Measurements from ENCODE around the gene MACIR. TPM values are rescaled to one million over a fixed set of nuclear protein-coding genes. Genes with fewer than 3 reads are reported as not detected.

MACIR gene
- total RNA-seq, 1 experiment from 2014 or later = 19.1 TPM

GRCh38 chr5:103290846-103291245, 32.3 kb downstream of the MACIR start:
- no peak overlapping the region for H3K4me3 ChIP-seq
- H3K27ac ChIP-seq = no peak overlapping the region
- no peak for DNase-seq
- H3K36me3 ChIP-seq = no peaks in the 10 kb centered on the region
- H3K27me3 ChIP-seq = no peaks in the 10 kb centered on the region
- H3K9me3 ChIP-seq (replicated peaks) = no peaks in the 10 kb centered on the region
- no peaks in the 10 kb centered on the region for H3K4me1 ChIP-seq

GRCh38 chr5:103291606-103292005, 33.0 kb downstream of the MACIR start:
- DNase-seq = no peak
- Histone ChIP-seq H3K36me3 (no peaks in the 10 kb centered on the region), H3K27ac (no peak overlapping the region), H3K4me3 (no peak overlapping the region), H3K27me3 (no peaks in the 10 kb centered on the region), H3K4me1 (no peaks in the 10 kb centered on the region), H3K9me3 (replicated peaks) (no peaks in the 10 kb centered on the region)

- no peaks in the 10 kb centered on the region for H3K36me3 ChIP-seq
- no peaks in the 10 kb centered on the region for H3K4me1 ChIP-seq
- H3K9me3 ChIP-seq (replicated peaks) = no peaks in the 10 kb centered on the region
- H3K27me3 ChIP-seq = no peaks in the 10 kb centered on the region
- H3K4me3 ChIP-seq = no peak overlapping the region
- DNase-seq = no peak
- H3K27ac ChIP-seq = no peak overlapping the region
Measured at GRCh38 chr5:103293099-103293498, 34.5 kb downstream of the MACIR start.

- Histone ChIP-seq H3K27me3 (no peaks in the 10 kb centered on the region), H3K36me3 (no peaks in the 10 kb centered on the region), H3K4me3 (no peak overlapping the region), H3K27ac (no peak overlapping the region), H3K4me1 (peaks cover under 1% of the 10 kb centered on the region; the same call in 1 of the 2 replicates), H3K9me3 (replicated peaks) (no peaks in the 10 kb centered on the region)
- DNase-seq = no peak
Measured at GRCh38 chr5:103293719-103294118, 35.2 kb downstream of the MACIR start.

GRCh38 chr5:103294906-103295305, 36.3 kb downstream of the MACIR start:
- H3K9me3 ChIP-seq (replicated peaks) = no peaks in the 10 kb centered on the region
- no peaks in the 10 kb centered on the region for H3K36me3 ChIP-seq
- H3K4me3 ChIP-seq = no peak overlapping the region
- no peak overlapping the region for H3K27ac ChIP-seq
- DNase-seq = no peak
- no peaks in the 10 kb centered on the region for H3K27me3 ChIP-seq
- H3K4me1 ChIP-seq = peaks cover 2% of the 10 kb centered on the region; the same call in 1 of the 2 replicates

GRCh38 chr5:103295424-103295823, 36.9 kb downstream of the MACIR start:
- Histone ChIP-seq H3K36me3 (no peaks in the 10 kb centered on the region), H3K9me3 (replicated peaks) (no peaks in the 10 kb centered on the region), H3K4me1 (peaks cover 2% of the 10 kb centered on the region; the same call in 1 of the 2 replicates), H3K4me3 (no peak overlapping the region), H3K27ac (no peak overlapping the region), H3K27me3 (no peaks in the 10 kb centered on the region)
- DNase-seq = no peak

- H3K4me1 ChIP-seq = peaks cover 2% of the 10 kb centered on the region; the same call in 1 of the 2 replicates
Measured at GRCh38 chr5:103295871-103296270, 37.3 kb downstream of the MACIR start.

GRCh38 chr5:103298117-103298516, 39.6 kb downstream of the MACIR start:
- no peaks in the 10 kb centered on the region for H3K9me3 ChIP-seq (replicated peaks)
- H3K27ac ChIP-seq = no peak overlapping the region
- peaks cover 2% of the 10 kb centered on the region; the same call in 1 of the 2 replicates for H3K4me1 ChIP-seq
- no peak overlapping the region for H3K4me3 ChIP-seq
- no peaks in the 10 kb centered on the region for H3K36me3 ChIP-seq
- no peak for DNase-seq
- H3K27me3 ChIP-seq = no peaks in the 10 kb centered on the region

More at GRCh38 chr5:103295871-103296270, 37.3 kb downstream of the MACIR start:
- no peaks in the 10 kb centered on the region for H3K9me3 ChIP-seq (replicated peaks)
- H3K27ac ChIP-seq = no peak overlapping the region
- no peak overlapping the region for H3K4me3 ChIP-seq
- H3K36me3 ChIP-seq = no peaks in the 10 kb centered on the region
- no peaks in the 10 kb centered on the region for H3K27me3 ChIP-seq
- no peak for DNase-seq

GRCh38 chr5:103298607-103299188, 40.1 kb downstream of the MACIR start:
- no peaks in the 10 kb centered on the region for H3K9me3 ChIP-seq (replicated peaks)
- H3K4me3 ChIP-seq = no peak overlapping the region
- no peak for DNase-seq
- H3K27me3 ChIP-seq = no peaks in the 10 kb centered on the region
- peaks cover 2% of the 10 kb centered on the region; the same call in 1 of the 2 replicates for H3K4me1 ChIP-seq
- H3K27ac ChIP-seq = no peak overlapping the region
- no peaks in the 10 kb centered on the region for H3K36me3 ChIP-seq

- no peaks in the 10 kb centered on the region for H3K4me1 ChIP-seq
- H3K9me3 ChIP-seq (replicated peaks) = no peaks in the 10 kb centered on the region; the same call in 1 of the 2 replicates
- H3K27me3 ChIP-seq = no peaks in the 10 kb centered on the region
- DNase-seq = no peak
- H3K27ac ChIP-seq = no peak overlapping the region
- H3K4me3 ChIP-seq = no peak overlapping the region
- no peaks in the 10 kb centered on the region for H3K36me3 ChIP-seq
Measured at GRCh38 chr5:103305809-103306208, 47.2 kb downstream of the MACIR start.

GRCh38 chr5:103307470-103307869, 48.9 kb downstream of the MACIR start:
- Histone ChIP-seq H3K9me3 (replicated peaks) (no peaks in the 10 kb centered on the region; the same call in 1 of the 2 replicates), H3K4me1 (no peaks in the 10 kb centered on the region), H3K4me3 (no peak overlapping the region), H3K36me3 (no peaks in the 10 kb centered on the region), H3K27me3 (no peaks in the 10 kb centered on the region), H3K27ac (no peak overlapping the region)
- no peak for DNase-seq

GRCh38 chr5:103308774-103309173, 50.2 kb downstream of the MACIR start:
- no peaks in the 10 kb centered on the region for H3K27me3 ChIP-seq
- no peak overlapping the region for H3K4me3 ChIP-seq
- no peak for DNase-seq
- H3K36me3 ChIP-seq = no peaks in the 10 kb centered on the region
- H3K27ac ChIP-seq = no peak overlapping the region
- H3K4me1 ChIP-seq = no peaks in the 10 kb centered on the region
- H3K9me3 ChIP-seq (replicated peaks) = no peaks in the 10 kb centered on the region; the same call in 1 of the 2 replicates

- no peaks in the 10 kb centered on the region for H3K4me1 ChIP-seq
- no peak for DNase-seq
- no peaks in the 10 kb centered on the region; the same call in 1 of the 2 replicates for H3K9me3 ChIP-seq (replicated peaks)
- no peak overlapping the region for H3K4me3 ChIP-seq
- no peak overlapping the region for H3K27ac ChIP-seq
- H3K36me3 ChIP-seq = no peaks in the 10 kb centered on the region
- H3K27me3 ChIP-seq = no peaks in the 10 kb centered on the region
Measured at GRCh38 chr5:103313056-103313455, 54.5 kb downstream of the MACIR start.

GRCh38 chr5:103315455-103315854, 56.9 kb downstream of the MACIR start:
- Histone ChIP-seq H3K36me3 (no peaks in the 10 kb centered on the region), H3K9me3 (replicated peaks) (no peaks in the 10 kb centered on the region), H3K27ac (no peak overlapping the region), H3K27me3 (no peaks in the 10 kb centered on the region), H3K4me1 (no peaks in the 10 kb centered on the region), H3K4me3 (no peak overlapping the region)
- DNase-seq = no peak

- Histone ChIP-seq H3K27ac (no peak overlapping the region), H3K9me3 (replicated peaks) (no peaks in the 10 kb centered on the region), H3K4me3 (no peak overlapping the region), H3K4me1 (no peaks in the 10 kb centered on the region), H3K36me3 (no peaks in the 10 kb centered on the region), H3K27me3 (no peaks in the 10 kb centered on the region)
- no peak for DNase-seq
Measured at GRCh38 chr5:103327451-103327850, 68.9 kb downstream of the MACIR start.

- Histone ChIP-seq H3K27me3 (no peaks in the 10 kb centered on the region), H3K27ac (no peak overlapping the region), H3K4me3 (no peak overlapping the region), H3K9me3 (replicated peaks) (no peaks in the 10 kb centered on the region), H3K4me1 (no peaks in the 10 kb centered on the region), H3K36me3 (no peaks in the 10 kb centered on the region)
- no peak for DNase-seq
Measured at GRCh38 chr5:103327893-103328292, 69.3 kb downstream of the MACIR start.
